GM10266 (cell line): ENCODE data around the gene KCTD3.

Experiments
- DNase-seq: peaks from one replicate; pipeline ENCODE4 v3.0.0; 2012; ENCODE audit errors: extremely low spot score
- CTCF ChIP-seq: IDR thresholded peaks from 2 replicates; pipeline ENCODE4 v1.5.1; 2012; ENCODE audit warnings: mild to moderate bottlenecking, low read depth; ENCODE audit not compliant: control insufficient read depth, insufficient read depth; ENCODE audit errors: missing control alignments

Gene KCTD3

GRCh38 chr1:215650446-215651149 is 83.5 kb downstream of the KCTD3 start:
- DNase-seq = no peak
- TF ChIP-seq CTCF = no peak

- TF ChIP-seq CTCF = no peak
- no peak for DNase-seq
These were observed 84.8 kb downstream of the KCTD3 start for GRCh38 chr1:215651867-215652266.

GRCh38 chr1:215652371-215652770 is 85.3 kb downstream of the KCTD3 start:
- no peak for TF ChIP-seq CTCF
- DNase-seq = no peak

- TF ChIP-seq CTCF = no peak
- no peak for DNase-seq
These were observed 89.9 kb downstream of the KCTD3 start for GRCh38 chr1:215657047-215657446.

- TF ChIP-seq CTCF = no peak
- DNase-seq = no peak
These were observed 93.2 kb downstream of the KCTD3 start for GRCh38 chr1:215660259-215660658.

- DNase-seq = no peak
These were observed 93.9 kb downstream of the KCTD3 start for GRCh38 chr1:215661033-215661432.

More at GRCh38 chr1:215661033-215661432, 93.9 kb downstream of the KCTD3 start:
- no peak for TF ChIP-seq CTCF
